GM12878 (cell line): Measurements from ENCODE around the gene XRCC6. TPM values are rescaled to one million over a fixed set of nuclear protein-coding genes. Genes with fewer than 3 reads are reported as not detected.

Experiments used
- ATAC-seq: fragments of 200-7000 bp; cut with Tn5 transposase; 3 replicates; pipeline ENCODE4 v1.9.1; 2020; ENCODE audit warnings: mild to moderate bottlenecking, moderate library complexity
- BruUV-seq: library from RNA; stranded (reverse); fragments of 400-500 nt; replicated peaks from 2 replicates; lab custom pipeline; 2021; lab: Mats Ljungman, UMichigan
- CTCF ChIA-PET: fragments of 300-600 bp; sonication (Branson Sonifier 250); formaldehyde crosslinking; extraction: SDS; loops from one replicate; lab custom pipeline; 2021; ENCODE audit warnings: inconsistent platforms; lab: Yijun Ruan, JAX
- POLR2A ChIA-PET: fragments of 350-600 bp; formaldehyde crosslinking; extraction: SDS; loops from one replicate; lab custom pipeline; 2021; ENCODE audit warnings: inconsistent platforms; lab: Charles Lee
- RAD21 ChIA-PET: fragments of 300-600 bp; sonication (Branson Sonifier 250); formaldehyde crosslinking; loops from one replicate; lab custom pipeline; 2023; ENCODE audit warnings: antibody characterized with exemption; ENCODE audit not compliant: unreplicated experiment; lab: Charles Lee
- SMC1A ChIA-PET: fragments of 300-600 bp; sonication (Branson Sonifier 250); formaldehyde crosslinking; loops from one replicate; lab custom pipeline; 2023; ENCODE audit not compliant: unreplicated experiment, uncharacterized antibody; lab: Charles Lee
- DNase-seq: peaks from one replicate; pipeline ENCODE4 v3.0.0-alpha.2; 2011; ENCODE audit warnings: low read depth, low spot score
- FAIRE-seq: peaks from 3 replicates; lab custom pipeline; 2011; peaks lifted over from hg19 to GRCh38; lab: Jason Lieb, UNC
- H2AFZ ChIP-seq: 2 replicates; pipeline ENCODE4 v1.6.0; 2011; ENCODE audit warnings: low read depth, low read length, control low read depth; ENCODE audit not compliant: control insufficient read depth
- H3K27ac ChIP-seq: 2 replicates; pipeline ENCODE4 v1.5.1; 2011; ENCODE audit warnings: control low read depth; ENCODE audit not compliant: control insufficient read depth, insufficient read depth
- H3K27me3 ChIP-seq, 2 experiments: replicated peaks in 1 of 2; 2 replicates each; pipeline versions ENCODE4 v1.6.0 to v1.6.1; 2011; ENCODE audit warnings: low read length in 1 of 2; ENCODE audit not compliant: control insufficient read depth in 2 of 2, insufficient read depth in 2 of 2
- H3K36me3 ChIP-seq, 2 experiments: 2 replicates each; pipeline ENCODE4 v1.5.1; 2011; ENCODE audit warnings: low read length in 1 of 2; ENCODE audit not compliant: control insufficient read depth in 2 of 2, insufficient read depth in 2 of 2
- H3K4me1 ChIP-seq: 2 replicates; pipeline ENCODE4 v1.6.1; 2011; ENCODE audit warnings: mild to moderate bottlenecking, low read length, moderate library complexity, mixed read lengths; ENCODE audit not compliant: control insufficient read depth, insufficient read depth
- H3K4me2 ChIP-seq: 2 replicates; pipeline ENCODE4 v1.6.0; 2011; ENCODE audit warnings: control low read depth; ENCODE audit not compliant: control insufficient read depth, insufficient read depth
- H3K4me3 ChIP-seq: fragments of 200-600 bp; sonication (generic); 2 replicates; pipeline ENCODE4 v1.5.1; 2016
- H3K79me2 ChIP-seq: 2 replicates; pipeline ENCODE4 v1.6.0; 2011; ENCODE audit warnings: low read length; ENCODE audit not compliant: control insufficient read depth, insufficient read depth
- H3K9ac ChIP-seq: 2 replicates; pipeline ENCODE4 v1.8.0; 2011; ENCODE audit warnings: low read length, control low read depth, mixed read lengths; ENCODE audit not compliant: control insufficient read depth, insufficient read depth
- H3K9me3 ChIP-seq: replicated peaks from 3 replicates; pipeline ENCODE4 v1.5.1; 2011; ENCODE audit warnings: mild to moderate bottlenecking, low read length; ENCODE audit not compliant: control insufficient read depth, insufficient read depth
- H4K20me1 ChIP-seq: 2 replicates; pipeline ENCODE4 v1.6.0; 2011; ENCODE audit not compliant: control insufficient read depth, insufficient read depth
- CHD1 ChIP-seq: IDR thresholded peaks from 2 replicates; pipeline ENCODE4 v1.6.1; 2012; ENCODE audit warnings: low read depth, low read length, improper control_type of control experiment
- CREB1 ChIP-seq: IDR thresholded peaks from 2 replicates; pipeline ENCODE4 v1.6.1; 2012; ENCODE audit warnings: low read depth, mild to moderate bottlenecking, inconsistent platforms
- NFIC ChIP-seq: IDR thresholded peaks from 2 replicates; pipeline ENCODE4 v1.6.1; 2012; ENCODE audit warnings: low read depth, mild to moderate bottlenecking, inconsistent platforms, low read length, moderate library complexity
- NRF1 ChIP-seq: conservative IDR thresholded peaks from 2 replicates; pipeline ENCODE4 v1.6.1; 2011; ENCODE audit warnings: mild to moderate bottlenecking, low read depth, low read length, improper control_type of control experiment
- POLR2AphosphoS2 ChIP-seq: IDR thresholded peaks from 2 replicates; pipeline ENCODE4 v1.6.1; 2011; ENCODE audit warnings: low read depth, mild to moderate bottlenecking, low read length, improper control_type of control experiment, moderate library complexity
- TAF1 ChIP-seq: IDR thresholded peaks from 2 replicates; pipeline ENCODE4 v1.6.1; 2011; ENCODE audit warnings: mild to moderate bottlenecking, low read depth, low read length, borderline replicate concordance
- WRNIP1 ChIP-seq: IDR thresholded peaks from 2 replicates; pipeline ENCODE4 v1.6.1; 2011; ENCODE audit warnings: low read depth, low read length, improper control_type of control experiment, borderline replicate concordance
- ZNF274 ChIP-seq: IDR thresholded peaks from one replicate; pipeline ENCODE4 v1.8.0; 2011; ENCODE audit not compliant: insufficient read length, insufficient read depth
- ZNF384 ChIP-seq: IDR thresholded peaks from 2 replicates; pipeline ENCODE4 v1.6.1; 2012; ENCODE audit warnings: low read depth, mild to moderate bottlenecking, low read length, improper control_type of control experiment, borderline replicate concordance
- ZNF687 ChIP-seq: fragments of 450-650 bp; IDR thresholded peaks from 2 replicates; pipeline ENCODE4 v1.6.1; 2017; ENCODE audit warnings: mild to moderate bottlenecking, moderate library complexity
- whole genome bisulfite sequencing: methylation state at CpG from one replicate; pipeline ENCODE4 v1.1.6; 2016; ENCODE audit warnings: low lambda C conversion rate; ENCODE audit not compliant: insufficient replicate concordance, insufficient coverage; ENCODE audit errors: missing lambda C conversion rate; 5-methylcytosine and 5-hydroxymethylcytosine counted together
- in situ Hi-C: fragments of 300-500 bp; cut with MboI; formaldehyde crosslinking; loops from 9 replicates; pipeline ENCODE4 v1.14.3; 2018; ENCODE audit warnings: mixed read lengths
- intact Hi-C: fragments of 100-400 bp; cut with micrococcal nuclease; formaldehyde crosslinking; loops from one replicate; pipeline ENCODE4 v1.14.2; 2022; ENCODE audit not compliant: unreplicated experiment
- polyA plus RNA-seq, 11 experiments: library from polyadenylated mRNA; depleted of rRNA in 4 of 11; unstranded in 6 of 11; stranded (reverse) in 5 of 11; fragments of >200 nt; fragmentation: Nextera tagmentation in 4 of 11; fragmentation: Illumina TruSeq in 1 of 11; extraction: Ambion mirVana in 4 of 11; extraction: Trizol in 1 of 11; gene quantifications; 1 replicate in 1 of 11; 2 replicates in 10 of 11; pipeline versions ENCODE4 v1.2.1 to v1.2.3, GENCODE V29; 2011 to 2016; ENCODE audit warnings: inconsistent platforms in 2 of 11, missing spikeins in 2 of 11, low read depth in 1 of 11
- total RNA-seq, 4 experiments: library from RNA; depleted of rRNA in 3 of 4; stranded (reverse); fragments of >200 nt in 3 of 4; fragmentation: Illumina TruSeq in 1 of 4; extraction: Trizol in 1 of 4; gene quantifications; 2 replicates each; pipeline versions ENCODE4 v1.2.1 to v1.2.3, GENCODE V29; 2013 to 2021

Gene XRCC6
- total and polyA plus RNA-seq, 10 of the 15 experiments (the other 5 are each of a cell fraction or from before 2014, with no cell fraction given): 186 to 718 (median 348) TPM

GRCh38 chr22:41647771-41648170 lies 26.7 kb downstream of the XRCC6 start (continued):
- TF ChIP-seq ZNF687 (no peak), ZNF384 (no peak)
- TF ChIP-seq, all 136 proteins: peak for 0

GRCh38 chr22:41648432-41648831 lies 27.3 kb downstream of the XRCC6 start:
- no peak overlapping the region for H3K4me2 ChIP-seq
- no peaks in the 10 kb centered on the region; the same call in 1 of the 2 replicates for H3K79me2 ChIP-seq
- in situ Hi-C loops: no loop called here
- no peak overlapping the region for H2AFZ ChIP-seq
- no peaks in the 10 kb centered on the region for H3K9me3 ChIP-seq
- H3K27ac ChIP-seq: no peak overlapping the region
- 48% methylated on average over 1 of the region's 1 CpG for WGBS
- intact Hi-C loops: no loop called here
- H3K9ac ChIP-seq: no peak overlapping the region
- FAIRE-seq (no peak), ATAC-seq (no peak)
- ChIA-PET POLR2A (no interaction called here), SMC1A (interaction anchor here (1.1 kb wide), 1 partner anchor 726 kb away, joined by 3 read pairs; no protein-coding TSS in a partner anchor), CTCF (interaction anchor here (2.0 kb wide), 1 partner anchor 19 kb away, joined by 7 read pairs; no protein-coding TSS in a partner anchor)
- TF ChIP-seq TAF1: no peak
- no peak for TF ChIP-seq ZNF274
- TF ChIP-seq CHD1: no peak
- no peak for TF ChIP-seq NRF1
- no peak for TF ChIP-seq CREB1
- no peak for TF ChIP-seq POLR2AphosphoS2
- no peak for TF ChIP-seq WRNIP1
- TF ChIP-seq NFIC: no peak
- TF ChIP-seq, all 136 proteins: peak for 0
- no peaks in the 10 kb centered on the region for H4K20me1 ChIP-seq
- BruUV-seq: TSS peak; percentile 43
- H3K27me3 ChIP-seq: no peaks in the 10 kb centered on the region
- RAD21 ChIA-PET: no interaction called here
- H3K4me3 ChIP-seq: no peak overlapping the region
- no peak for DNase-seq
- H3K4me1 ChIP-seq: no peaks in the 10 kb centered on the region
- peaks cover 10 to 32% of the 10 kb centered on the region in 2 experiments for H3K36me3 ChIP-seq
